ENCODE data around the gene FAM210B.
"Not testable (repeated sequence)": the region's sequence is repeated elsewhere in the genome, so short reads cannot be mapped to it uniquely, and the experiment has no call there.

FAM210B gene

GRCh38 chr20:56360908-56361205, 2.1 kb downstream of the FAM210B start:
- DNase-seq (ENCODE audit: low read depth in 3 of 3): no peak

GRCh38 chr20:56361900-56362299, 3.1 kb downstream of the FAM210B start:
- no peak for DNase-seq (ENCODE audit: low read depth in 3 of 3)

- DNase-seq (ENCODE audit: low read depth in 3 of 3): no peak
These were observed 4.1 kb downstream of the FAM210B start for GRCh38 chr20:56362833-56363413.

DNA sequence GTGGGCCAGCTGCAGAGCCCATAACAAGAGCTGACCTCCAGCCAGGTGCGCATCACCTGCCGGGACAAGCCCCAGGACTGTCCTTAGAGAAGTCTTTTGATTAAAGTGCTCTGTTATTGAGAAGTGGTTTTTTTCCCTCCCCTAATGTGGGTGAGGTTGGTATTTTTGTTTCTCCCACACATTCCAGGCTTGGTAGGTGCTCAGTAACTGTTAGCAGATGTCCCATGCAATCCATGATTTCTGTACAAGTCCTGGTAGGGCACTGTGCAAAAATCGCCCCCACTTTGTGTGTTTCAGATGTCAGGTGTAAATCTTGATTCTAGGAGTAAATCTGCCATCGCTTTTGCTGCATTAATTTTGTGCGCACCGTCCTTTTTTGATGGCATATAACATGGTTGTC, 4.7 kb downstream of the FAM210B start:
- no peak for DNase-seq (ENCODE audit: low read depth in 3 of 3)

- DNase-seq (ENCODE audit: low read depth in 3 of 3): no peak
These were observed 9.8 kb downstream of the FAM210B start for GRCh38 chr20:56368351-56369134.

DNA sequence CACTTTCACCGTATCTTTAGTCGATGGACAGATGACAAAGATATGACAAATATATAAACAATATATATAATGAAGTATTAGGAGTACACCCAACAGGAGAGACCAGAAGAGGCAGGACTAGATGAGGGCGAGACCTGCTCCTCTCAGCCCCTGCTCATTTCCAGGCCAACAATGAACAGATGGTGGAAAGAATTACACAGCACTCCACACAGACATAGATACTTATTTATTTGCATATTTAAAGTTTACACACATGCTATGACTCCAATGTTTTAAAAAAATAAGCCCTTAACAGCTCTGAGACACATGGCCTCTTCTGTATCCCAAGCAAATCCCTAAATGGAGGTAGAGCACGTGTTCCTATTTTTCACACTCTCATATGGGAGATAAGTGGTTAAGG, 10.4 kb downstream of the FAM210B start:
- DNase-seq (ENCODE audit: low read depth in 3 of 3): no peak

- DNase-seq (ENCODE audit: low read depth in 3 of 3): no peak
These were observed 13.2 kb downstream of the FAM210B start for GRCh38 chr20:56371977-56372376.

- DNase-seq (ENCODE audit: low read depth in 3 of 3): no peak
These were observed 14.1 kb downstream of the FAM210B start for GRCh38 chr20:56372850-56373249.

DNA sequence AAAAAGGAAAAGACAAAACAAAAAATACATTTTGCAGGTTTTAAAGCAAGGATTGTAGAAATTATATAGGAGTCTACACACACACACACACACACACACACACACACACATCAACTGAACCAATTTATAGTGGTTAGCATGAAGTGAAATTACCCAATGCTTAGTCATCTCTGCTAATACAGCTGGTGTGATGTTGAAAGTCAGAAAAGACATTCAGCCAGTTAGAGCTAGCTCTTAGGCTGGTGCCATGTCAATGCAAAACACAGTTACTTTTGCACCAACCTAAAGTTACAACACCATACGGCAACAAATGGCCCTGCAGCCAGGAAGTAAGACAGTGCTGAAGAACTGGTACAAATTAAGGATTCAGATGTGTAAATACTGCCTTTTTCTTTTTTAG, 15.2 kb downstream of the FAM210B start:
- no peak for DNase-seq (ENCODE audit: low read depth in 3 of 3)

DNA sequence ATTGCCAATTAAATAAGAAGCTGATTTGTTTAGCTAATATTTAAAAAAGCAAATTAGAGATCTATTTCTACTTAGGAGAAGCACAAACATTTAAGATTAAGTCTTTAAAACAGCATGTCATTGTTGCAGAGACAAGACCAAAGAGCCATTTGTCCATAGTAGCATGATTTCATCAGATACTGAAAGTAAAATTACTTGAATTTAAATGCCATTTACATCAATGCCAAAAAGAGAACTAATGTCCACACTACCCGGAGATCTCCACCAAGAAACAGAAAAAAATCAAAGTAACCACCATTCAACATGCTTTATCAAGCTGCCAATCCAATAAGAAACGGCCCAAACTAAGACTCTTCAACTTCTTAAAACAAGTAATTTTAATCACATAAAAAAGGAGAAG, 17.6 kb downstream of the FAM210B start:
- DNase-seq (ENCODE audit: low read depth in 3 of 3): no peak

DNA sequence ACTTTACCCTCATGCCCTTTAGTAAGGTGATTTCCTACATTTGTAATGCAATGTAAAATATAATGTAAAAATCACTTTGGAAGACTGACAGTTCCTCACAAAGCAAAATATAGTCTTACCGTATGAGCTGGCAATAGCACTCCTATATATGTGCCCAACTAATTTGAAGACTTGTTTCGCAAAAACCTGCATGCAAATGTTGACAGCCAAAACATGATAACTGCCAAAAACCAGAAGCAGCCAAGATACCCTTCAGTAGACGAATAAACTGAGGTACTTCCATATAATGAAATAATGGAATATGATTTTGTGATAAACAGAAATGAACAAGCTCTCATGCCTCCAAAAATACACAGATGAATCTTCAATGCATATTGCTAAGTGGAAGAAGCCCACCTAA, 19.6 kb downstream of the FAM210B start:
- DNase-seq (ENCODE audit: low read depth in 3 of 3): no peak

GRCh38 chr20:56380375-56380774, 21.6 kb downstream of the FAM210B start:
- DNase-seq (ENCODE audit: low read depth in 3 of 3): no peak

DNA sequence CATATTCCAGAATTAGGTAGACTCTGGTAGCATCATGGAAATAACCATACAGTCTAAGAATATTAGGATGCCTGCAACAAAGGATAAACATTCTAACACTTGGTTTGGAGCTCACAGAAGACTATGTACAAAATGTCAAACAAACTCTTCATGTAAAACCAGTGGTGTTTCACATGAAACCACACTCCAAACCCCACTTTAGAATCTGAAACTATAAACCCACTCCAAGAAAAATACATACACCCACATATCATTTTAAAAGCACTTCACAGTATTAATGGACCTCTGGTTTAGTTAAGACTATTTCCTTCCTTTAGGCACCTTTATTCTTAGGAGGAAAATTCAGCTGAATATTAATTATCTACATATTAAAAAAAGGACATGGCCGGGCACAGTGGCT, 22.7 kb downstream of the FAM210B start:
- DNase-seq (ENCODE audit: low read depth in 3 of 3): no peak

DNA sequence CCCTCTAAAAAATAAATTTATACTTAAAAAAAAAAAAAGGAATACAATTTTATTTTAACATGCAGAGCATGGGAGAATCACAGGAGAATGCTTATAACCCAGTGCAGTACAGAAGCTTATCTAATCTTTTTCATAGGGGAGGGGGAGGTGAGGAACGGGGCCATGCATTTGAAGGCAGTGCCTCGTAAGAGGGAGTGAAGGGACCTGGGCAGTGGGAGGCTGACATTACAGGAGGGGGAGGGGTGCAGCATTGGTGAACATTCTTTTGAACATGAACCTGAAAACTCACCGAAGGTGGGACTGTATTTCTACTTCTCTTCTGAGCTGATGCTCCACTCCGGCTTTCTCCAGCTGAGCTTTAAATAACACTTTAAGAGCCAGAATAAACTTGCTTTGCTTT, 23.9 kb downstream of the FAM210B start:
- DNase-seq (ENCODE audit: low read depth in 3 of 3): no peak

- no peak for DNase-seq (ENCODE audit: low read depth in 3 of 3)
These were observed 24.6 kb downstream of the FAM210B start for GRCh38 chr20:56383334-56383733.

- no peak for DNase-seq (ENCODE audit: low read depth in 3 of 3)
These were observed 26.4 kb downstream of the FAM210B start for GRCh38 chr20:56385130-56385529.

- DNase-seq (ENCODE audit: low read depth in 3 of 3): no peak
These were observed 27.4 kb downstream of the FAM210B start for GRCh38 chr20:56386219-56386618.

DNA sequence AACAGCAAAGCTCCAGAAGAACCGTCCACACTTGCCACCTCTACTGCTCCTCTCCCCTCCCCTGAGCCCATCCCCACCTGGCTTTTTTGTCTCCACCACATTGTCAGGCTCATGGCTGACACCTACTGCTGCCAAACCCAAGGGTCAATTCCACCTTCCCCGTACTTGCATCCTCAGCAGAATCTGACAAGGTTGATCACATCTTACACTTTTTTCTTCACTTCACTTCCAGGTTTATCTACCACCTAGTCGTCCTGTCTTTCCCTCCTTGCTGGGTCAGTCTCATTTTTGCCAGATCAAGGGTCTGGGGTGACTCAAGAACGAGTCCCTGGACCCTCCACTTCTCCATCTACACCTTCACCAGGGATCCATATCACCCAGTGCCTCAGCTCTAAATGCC, 30.1 kb downstream of the FAM210B start:
- DNase-seq (ENCODE audit: low read depth in 3 of 3): no peak

GRCh38 chr20:56389807-56390206, 31.0 kb downstream of the FAM210B start:
- DNase-seq (ENCODE audit: low read depth in 3 of 3): no peak

GRCh38 chr20:56390396-56390795, 31.6 kb downstream of the FAM210B start:
- DNase-seq (ENCODE audit: low read depth in 3 of 3): not testable (repeated sequence)

GRCh38 chr20:56391037-56391436, 32.3 kb downstream of the FAM210B start:
- DNase-seq (ENCODE audit: low read depth in 3 of 3): no peak

DNA sequence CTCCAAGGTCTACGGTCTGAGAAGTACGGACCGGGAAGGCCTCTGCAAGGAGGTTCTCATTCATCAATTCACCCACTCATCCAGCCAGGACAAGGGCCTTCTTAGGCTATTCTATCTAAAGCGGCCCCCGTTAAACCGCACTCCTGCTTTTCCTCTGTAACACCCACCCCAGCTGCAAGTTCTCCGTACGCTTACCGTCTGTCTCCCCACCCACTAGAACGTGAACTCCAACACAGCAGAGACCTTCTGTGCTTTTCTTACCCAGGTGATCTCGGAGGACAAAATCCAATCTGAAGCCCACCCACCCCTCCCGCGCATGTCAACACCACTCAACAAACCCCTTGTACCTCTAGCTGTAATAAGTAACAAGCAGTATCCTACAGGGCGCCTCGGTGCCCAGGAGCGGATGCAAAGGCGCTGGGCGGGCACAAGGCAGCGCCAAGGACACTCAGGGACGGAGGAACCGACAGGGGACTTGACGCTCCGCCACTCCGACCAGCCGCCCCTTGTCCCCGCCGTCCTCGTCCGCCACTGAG, 32.9 kb downstream of the FAM210B start:
- no peak for DNase-seq (ENCODE audit: low read depth in 3 of 3)

DNA sequence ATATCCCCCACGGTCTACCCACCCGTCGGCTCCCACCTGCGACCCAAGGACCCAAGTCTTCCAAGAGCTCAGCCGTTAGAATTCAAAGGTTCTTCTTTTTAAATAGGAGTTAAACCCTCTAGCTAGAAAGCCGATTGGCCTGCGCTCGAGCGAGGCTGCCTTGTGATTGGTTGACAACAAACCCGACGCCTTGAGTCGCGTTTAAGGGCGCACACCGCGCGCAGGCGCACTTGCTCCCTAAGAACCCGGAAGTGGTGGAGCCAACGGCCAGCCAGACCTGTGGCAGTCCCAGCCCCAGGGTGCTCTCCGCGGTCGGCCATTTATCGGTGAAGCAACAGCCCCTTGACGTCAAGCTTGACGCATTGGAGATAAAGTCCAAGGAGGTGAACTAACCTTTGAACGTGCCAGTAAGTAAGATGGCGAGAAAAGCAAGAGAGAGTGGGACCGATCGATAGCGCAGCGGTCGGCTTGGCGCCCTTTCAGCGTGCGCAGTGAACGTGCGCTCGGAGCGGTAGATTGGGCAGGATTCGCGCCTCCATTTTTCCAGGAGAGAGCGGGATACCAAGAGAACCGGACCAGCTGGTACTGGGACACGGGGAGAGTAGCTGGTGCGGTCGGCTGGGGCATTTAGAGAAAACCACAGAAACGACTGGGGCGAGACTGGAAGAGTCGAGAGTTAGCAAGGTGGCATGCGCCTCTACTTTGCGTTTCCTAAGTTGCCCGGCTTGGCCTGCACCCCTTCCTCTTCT, 33.5 kb downstream of the FAM210B start, which contains the start of the genes AURKA and CSTF1:
Gene AURKA (minus strand): TSS at position 84 of the 749 bp plus-strand sequence. CDS start 4,018 bp downstream, outside the sequence.
Gene CSTF1 (plus strand): TSS at position 514 of the 749 bp plus-strand sequence. CDS start 2,908 bp downstream, outside the sequence.
- peak; percentile 98 to 99 (median 99) for DNase-seq (ENCODE audit: low read depth in 3 of 3)
